ENCODE results near the gene RBP3.

Gene RBP3

DNA sequence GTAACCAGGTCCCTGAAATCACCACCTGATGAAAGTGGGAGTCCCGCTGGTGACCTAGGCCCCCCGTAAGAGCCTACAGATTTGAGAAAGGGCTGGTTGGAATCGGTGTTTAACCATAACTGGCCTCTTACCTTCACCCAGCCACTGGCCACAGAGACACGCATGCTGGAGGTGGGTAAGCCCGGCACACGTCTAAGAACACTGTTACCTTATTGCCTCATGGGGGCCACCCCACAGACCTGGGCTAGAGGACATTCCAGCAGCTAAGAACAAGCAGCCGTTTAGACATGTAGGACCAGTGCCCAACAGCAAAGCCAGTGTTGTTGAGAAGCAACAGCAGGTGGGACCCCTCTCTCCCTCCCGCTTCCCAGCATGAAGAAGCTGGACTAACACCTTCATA, 28.4 kb upstream of the RBP3 start:
- no peak for DNase-seq

DNA sequence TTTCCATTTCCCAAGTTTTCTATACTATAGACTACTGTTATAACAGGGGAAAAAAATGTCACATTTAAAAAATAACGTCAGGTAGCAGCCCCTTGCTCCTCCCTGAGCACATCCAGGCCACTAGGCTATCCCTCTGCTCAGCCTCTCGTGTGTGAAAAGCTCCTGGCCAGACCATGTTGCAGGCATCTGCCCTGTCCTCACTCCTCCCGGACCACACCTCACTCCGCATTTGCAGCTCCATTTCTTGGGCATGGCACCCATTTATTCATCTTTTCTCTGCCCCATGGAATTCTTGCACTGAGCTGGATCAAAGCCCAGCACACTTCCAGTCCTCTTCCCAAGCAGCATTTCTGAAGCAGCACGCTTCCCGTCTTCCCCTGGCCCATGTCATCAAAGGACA, 27.4 kb upstream of the RBP3 start:
- DNase-seq, result no peak

DNA sequence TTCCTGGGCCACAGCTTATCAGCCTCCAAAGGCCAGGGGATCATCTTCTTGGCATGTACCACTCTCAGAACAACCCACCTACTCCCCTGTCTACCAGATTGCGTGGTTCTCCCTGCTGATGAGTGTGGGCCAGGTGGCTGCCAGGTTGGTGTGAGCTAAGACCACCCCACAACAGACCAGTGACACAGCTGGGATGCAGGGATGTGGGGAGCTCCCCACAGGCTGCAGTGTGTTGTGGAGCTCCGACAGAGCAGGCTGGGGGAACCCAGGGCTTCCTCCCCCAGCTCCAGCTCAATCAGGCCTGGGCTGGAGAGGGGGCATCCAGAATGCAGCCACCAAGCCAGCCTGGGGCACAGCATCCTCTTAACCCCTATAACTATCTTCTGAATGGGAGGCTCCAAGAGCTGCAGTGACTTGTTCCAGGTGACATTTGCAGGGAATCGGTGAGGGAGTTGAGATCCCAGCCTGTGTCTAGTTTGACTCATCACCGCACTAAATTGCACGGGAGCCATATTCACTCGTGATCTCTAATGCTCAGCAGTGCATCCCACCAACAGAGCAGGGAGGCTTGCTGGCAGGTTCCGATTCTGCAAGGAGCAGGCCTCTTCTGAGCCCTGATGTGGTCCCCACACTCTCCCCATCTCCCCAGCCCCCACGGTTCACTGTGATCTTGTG, 26.5 kb upstream of the RBP3 start:
- DNase-seq, result no peak

DNA sequence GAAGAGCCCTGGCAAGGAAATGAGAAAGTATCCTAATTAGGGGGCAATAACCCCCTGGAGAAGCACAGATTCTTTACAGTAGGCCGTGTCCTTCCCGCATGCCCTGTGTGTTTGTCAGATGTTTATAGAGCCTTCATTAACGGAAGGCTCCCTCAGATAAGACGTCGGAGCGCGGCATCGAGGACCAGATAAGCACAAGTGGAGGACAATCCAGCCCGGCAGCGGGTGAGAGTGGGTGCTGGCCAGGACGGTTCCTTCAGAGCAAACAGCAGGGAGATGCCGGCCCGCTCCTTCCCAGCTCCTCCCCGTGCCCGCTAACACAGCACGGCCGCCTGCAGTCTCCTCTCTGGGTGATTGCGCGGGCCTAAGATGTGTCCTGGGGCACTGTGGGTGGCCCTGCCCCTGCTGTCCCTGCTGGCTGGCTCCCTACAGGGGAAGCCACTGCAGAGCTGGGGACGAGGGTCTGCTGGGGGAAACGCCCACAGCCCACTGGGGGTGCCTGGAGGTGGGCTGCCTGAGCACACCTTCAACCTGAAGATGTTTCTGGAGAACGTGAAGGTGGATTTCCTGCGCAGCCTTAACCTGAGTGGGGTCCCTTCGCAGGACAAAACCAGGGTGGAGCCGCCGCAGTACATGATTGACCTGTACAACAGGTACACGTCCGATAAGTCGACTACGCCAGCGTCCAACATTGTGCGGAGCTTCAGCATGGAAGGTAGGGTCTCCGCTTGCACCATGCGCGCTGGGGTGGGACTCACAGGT, 25.7 kb upstream of the RBP3 start, which contains the start of gene GDF2:
GDF2 (plus strand) TSS at position 155 of the 762 bp plus-strand sequence; CDS start at position 370, 215 bp downstream.
- DNase-seq, result no peak

DNA sequence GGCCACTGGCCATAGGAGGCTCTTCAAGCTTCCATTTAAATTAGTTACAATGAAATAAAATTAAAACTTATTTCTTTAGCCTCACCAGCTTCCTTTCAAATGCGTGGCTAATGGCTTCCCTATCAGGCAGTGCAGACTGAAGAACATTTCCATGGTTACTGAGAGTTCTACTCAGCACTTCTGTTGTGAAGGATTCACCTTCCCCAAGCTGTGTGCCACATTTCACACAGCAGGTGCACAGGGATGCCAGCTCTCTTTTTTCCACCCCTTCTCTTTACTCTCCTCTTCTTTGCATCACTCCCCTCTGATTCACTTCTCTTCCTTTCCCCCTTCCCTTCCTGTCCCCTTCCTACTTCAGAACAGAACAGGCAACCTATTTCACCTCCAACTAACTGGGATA, 25.1 kb upstream of the RBP3 start:
- no peak for DNase-seq

DNA sequence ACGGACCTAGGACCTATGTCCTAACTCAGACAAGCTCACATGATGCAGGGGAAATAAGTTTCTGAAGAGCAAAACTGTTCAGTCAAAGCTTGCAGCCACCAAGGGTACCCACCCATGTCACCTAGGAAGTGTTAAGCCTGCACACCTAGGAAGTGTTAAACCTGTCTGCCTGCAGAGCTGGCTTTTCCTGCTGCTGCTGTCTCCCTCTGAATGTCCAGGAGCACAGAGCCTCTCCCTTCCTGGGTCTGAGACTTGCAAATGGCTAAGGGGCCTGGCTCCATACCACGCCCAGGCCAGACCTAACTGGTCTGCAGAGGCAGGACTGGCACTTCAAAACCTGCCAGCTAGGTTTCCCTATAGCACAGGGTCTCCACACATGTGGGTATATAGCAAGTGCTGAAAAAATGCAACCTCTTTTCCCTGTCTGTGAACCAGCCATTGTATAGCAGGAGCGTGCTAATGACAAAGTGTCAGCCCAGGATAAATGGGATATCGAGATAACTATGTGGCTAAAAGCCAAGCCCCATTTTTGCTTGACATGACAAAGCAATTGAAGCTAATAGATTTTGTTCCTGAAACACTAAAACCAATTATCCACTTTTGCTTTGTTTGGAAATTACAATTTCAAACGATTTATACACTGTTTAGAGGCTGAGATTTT, 24.4 kb upstream of the RBP3 start:
- no peak for DNase-seq

DNA sequence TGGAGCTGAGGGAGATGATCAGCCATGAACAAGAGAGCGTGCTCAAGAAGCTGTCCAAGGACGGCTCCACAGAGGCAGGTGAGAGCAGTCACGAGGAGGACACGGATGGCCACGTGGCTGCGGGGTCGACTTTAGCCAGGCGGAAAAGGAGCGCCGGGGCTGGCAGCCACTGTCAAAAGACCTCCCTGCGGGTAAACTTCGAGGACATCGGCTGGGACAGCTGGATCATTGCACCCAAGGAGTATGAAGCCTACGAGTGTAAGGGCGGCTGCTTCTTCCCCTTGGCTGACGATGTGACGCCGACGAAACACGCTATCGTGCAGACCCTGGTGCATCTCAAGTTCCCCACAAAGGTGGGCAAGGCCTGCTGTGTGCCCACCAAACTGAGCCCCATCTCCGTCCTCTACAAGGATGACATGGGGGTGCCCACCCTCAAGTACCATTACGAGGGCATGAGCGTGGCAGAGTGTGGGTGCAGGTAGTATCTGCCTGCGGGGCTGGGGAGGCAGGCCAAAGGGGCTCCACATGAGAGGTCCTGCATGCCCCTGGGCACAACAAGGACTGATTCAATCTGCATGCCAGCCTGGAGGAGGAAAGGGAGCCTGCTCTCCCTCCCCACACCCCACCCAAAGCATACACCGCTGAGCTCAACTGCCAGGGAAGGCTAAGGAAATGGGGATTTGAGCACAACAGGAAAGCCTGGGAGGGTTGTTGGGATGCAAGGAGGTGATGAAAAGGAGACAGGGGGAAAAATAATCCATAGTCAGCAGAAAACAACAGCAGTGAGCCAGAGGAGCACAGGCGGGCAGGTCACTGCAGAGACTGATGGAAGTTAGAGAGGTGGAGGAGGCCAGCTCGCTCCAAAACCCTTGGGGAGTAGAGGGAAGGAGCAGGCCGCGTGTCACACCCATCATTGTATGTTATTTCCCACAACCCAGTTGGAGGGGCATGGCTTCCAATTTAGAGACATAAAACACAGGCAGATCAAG, 22.6 kb upstream of the RBP3 start:
- no peak for DNase-seq

DNA sequence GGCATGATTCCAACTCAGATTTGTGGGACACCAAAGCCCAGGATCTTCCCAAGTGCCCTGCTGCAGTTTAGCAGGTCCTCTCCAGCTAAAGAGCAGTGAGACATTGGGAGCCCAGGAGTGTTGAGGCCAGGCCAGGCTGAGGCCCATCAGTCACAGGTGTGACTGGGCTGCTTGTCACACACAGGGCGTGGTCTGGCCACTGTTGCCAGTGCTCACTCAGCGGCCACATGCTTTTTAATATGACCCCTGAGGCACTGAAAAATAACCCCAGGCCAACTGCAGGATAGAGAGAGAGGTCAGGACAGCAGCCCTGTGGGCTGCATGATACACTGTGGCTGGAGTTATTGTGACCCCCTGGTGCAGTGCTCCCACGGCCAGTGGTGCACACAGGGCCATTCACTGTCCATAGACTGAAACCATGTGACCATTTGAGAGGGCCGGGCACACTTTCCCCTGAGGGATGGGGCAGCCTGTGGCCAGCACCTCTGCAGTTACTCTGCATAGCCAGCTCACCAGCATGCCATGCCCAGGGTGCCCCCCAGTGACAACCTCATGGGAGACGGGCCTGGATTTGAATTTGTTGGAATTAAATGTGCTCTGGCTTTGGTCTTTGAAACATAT, 21.7 kb upstream of the RBP3 start:
- no peak for DNase-seq

DNA sequence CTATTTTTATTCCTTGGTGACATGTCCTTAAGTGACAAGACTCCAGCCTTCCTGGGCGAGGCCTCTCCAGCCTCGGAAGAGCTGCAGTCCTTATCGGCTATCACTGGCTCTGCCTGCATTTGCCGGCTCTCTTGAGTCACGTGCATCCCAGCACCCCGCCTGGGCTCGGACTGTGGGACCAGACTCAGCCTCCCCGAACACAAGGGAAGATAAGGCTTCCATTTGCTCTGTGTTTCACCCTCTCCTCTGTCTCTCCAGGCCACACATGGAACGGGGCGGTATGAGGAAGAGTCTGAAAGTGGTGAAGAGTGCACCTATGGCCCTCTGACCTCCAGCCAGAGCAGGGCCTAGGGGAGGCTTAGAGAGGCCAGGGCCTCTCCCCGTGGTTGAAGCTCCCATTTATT, 21.2 kb upstream of the RBP3 start:
- DNase-seq, result no peak

DNA sequence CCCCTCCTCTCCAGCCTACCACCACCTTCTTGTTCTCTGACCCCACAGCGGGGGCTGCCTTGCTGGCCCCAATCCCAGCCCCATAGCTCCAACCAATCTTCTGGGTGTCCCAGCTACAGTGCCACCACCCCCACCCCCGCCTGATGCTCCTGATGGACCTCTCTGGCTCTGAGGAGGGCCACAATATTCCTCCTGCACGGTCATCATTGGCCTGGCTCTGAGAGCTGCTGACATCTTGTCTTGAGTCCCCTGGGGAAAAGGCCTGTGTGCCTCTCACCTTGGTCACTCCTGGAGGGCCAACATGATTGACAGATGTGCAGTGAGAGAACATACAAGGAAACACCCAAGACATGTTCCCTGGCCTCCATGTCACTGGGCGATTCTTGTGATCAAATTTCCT, 18.3 kb upstream of the RBP3 start:
- no peak for DNase-seq

DNA sequence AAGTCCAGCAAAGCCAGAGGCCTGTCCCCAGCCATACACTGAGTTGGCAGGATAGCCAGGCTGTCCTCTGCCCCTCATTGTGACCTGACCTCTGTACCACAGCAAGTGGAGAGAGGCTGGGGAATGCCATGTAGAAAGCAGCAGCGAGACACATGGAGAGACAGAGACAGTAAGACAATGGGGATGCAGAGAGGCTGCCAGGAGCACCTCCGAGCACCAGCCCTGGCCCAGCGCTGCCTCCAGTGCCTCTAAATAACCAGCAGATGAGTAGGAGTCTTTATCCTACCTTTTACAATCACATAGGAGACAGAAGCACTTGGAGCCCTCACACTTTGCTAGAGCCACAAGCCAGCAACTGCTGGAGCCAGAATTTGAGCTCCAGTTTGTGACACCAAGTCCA, 17.8 kb upstream of the RBP3 start:
- DNase-seq, result no peak

DNA sequence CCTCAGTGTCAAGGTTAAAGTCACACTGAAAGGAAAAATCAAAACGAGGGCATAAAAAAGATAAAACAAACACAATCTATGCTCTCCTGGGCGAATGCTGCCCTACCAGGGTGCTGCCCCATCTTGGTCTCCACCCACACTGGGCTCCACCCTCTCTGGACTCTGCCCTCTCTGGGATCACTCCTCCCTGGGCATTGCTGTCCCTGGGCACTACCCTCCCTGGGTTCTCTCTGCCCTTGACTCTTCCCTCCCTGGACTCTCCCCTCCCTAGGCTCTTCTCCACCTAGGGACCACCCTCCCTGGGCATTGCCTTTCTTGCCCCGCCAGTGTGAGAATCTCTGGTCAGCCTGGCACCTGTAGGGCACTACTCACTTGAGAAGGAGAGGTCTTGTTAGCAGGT, 17.4 kb upstream of the RBP3 start:
- DNase-seq, result no peak

DNA sequence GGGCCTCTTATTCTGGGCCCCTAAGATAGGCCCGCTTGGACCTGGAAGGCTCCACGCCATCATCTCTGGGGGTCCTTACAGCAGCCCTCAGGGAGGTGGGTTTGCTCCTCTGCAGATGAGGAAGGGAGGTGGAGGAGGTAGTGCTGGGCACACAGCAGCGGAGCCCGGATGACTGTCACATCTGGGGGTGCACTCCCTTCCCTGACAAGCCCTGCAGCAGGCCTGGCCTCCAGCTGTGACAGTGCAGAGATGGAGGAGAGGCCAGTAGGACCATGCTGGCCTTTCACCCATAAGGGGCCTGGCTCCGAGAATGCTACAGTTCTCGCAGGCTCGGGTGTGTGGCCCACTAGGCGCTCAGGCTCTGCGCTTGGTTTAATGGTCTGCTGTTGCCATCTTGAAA, 16.7 kb upstream of the RBP3 start:
- no peak for DNase-seq

DNA sequence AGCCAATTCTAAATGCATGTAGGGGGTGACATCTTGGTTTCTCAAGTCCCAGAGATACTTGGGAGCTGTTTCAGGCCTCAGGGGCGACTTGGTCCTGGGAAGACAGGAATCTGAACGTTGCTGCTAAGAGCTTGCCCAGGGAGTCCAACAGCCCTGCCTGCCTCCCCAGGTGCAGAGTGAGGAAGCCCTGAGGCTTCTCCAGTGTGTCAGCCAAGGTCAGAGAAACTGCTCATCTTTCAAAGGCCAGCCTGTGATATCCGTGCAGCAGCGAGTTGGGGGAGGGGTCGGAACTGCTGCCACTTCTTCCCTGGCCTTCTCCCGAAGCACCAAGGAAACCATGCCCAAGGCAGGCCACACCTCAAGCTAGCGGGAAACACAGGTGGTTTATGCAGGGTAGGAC, 16.2 kb upstream of the RBP3 start:
- DNase-seq, result no peak

DNA sequence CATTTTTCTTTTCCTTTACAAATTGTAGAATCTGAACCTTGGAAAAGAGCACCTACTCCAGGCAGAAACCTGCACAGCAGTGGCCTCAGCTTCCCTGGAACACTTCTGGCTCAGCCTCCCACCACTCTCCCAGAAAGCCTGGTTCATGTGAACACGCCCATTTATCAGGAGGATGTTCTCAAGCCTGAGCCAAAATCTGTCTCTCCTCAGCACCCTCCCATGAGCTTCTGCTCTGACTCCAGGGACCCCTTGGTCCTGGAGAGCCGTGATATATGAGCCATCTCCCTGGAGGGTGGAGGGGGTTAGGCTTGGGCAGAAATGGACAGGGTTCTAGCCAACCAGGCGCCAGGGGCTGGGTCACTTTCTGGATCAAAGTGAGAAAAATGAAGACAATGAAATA, 15.8 kb upstream of the RBP3 start:
- no peak for DNase-seq

DNA sequence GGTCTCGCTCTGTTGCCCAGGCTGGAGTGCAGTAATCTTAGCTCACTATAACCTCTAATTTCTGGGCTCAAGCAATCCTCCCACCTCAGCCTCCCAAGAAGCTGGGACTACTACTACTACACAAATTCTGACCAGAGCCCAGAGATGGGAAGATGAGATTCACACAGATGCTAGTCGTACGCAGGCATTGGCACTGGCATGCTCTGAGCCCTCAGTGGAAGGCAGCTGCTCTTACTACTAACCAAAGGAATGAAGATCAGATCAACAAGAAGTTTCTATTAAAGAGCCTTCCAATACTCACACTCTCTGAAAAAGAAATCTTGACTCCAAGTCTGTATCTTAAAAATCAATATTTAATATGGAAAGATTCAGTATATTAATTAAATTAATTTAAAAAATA, 15.2 kb upstream of the RBP3 start:
- DNase-seq, result no peak

DNA sequence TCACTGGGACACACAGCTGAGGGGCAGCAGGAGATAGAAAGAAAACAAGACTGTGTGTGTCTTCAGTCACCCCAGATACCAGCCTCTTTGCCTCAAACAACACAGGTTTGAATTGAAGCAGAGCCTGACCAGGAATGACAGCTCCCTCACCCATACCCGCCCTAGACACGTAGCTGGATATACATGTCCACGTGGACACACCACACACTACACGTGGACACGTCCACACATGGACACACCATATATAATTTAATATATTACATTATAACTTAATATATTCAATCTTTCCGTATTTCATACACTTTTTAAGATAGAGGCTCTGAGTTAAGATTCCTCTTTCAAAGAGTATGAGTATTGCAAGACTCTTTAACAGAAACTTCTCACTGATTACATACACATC, 14.6 kb upstream of the RBP3 start:
- DNase-seq, result no peak

DNA sequence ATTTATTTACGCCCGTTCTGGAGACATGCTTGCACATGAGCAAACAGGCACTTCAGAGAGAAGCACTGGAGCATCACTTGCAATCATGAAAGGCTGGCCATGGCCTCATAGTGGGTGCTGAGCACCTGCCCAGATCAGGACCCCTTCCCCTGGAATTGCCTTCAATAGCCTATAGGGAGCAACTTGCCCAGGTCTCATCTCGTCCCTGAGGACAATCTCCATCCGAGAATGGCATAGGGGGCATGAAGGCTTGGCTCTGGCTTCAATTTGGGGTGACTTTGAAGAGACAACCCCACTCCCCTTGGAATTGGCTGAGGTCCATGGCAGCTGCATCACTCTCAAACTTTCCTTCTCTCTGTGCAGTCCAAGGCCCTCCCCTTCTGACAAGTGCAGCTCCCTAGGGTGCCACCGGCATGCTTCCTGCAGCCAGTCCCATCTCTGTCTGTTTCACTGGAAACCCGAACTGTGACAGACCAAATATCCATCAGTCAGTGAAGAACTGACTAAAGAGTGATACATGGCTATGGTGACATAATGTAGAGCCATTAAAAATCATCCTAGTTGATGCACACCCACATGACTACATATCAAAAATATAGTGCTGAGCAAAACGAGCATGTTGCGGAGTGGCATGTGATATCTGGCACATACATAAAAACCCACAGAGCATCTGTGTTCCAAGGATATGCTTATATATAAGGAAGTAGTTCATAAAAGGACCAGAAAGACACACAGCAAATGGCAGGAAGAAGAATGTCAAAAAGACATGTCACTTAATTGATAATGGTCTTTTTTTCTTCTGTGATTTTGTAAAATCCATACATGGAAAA, 13.5 kb upstream of the RBP3 start:
- no peak for DNase-seq

DNA sequence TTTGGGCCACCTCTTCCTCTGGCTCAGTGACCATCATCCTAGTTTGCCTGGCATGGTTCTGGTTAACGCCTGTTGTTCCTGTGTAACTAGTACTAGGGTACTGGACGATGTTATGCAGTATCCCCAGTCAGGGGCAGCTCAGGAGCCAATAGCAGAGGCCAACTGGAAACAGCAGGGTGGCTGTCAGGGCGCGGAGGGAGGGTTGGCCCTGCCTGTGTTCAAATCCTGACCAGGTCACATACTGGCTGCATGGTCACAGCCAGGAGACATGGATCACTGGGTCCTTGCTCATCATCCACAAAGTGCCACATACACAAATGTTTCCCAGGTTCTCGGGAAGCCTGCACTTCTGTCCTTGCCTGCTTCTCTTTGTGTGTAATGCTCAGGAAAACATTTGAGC, 12.3 kb upstream of the RBP3 start:
- DNase-seq, result no peak

DNA sequence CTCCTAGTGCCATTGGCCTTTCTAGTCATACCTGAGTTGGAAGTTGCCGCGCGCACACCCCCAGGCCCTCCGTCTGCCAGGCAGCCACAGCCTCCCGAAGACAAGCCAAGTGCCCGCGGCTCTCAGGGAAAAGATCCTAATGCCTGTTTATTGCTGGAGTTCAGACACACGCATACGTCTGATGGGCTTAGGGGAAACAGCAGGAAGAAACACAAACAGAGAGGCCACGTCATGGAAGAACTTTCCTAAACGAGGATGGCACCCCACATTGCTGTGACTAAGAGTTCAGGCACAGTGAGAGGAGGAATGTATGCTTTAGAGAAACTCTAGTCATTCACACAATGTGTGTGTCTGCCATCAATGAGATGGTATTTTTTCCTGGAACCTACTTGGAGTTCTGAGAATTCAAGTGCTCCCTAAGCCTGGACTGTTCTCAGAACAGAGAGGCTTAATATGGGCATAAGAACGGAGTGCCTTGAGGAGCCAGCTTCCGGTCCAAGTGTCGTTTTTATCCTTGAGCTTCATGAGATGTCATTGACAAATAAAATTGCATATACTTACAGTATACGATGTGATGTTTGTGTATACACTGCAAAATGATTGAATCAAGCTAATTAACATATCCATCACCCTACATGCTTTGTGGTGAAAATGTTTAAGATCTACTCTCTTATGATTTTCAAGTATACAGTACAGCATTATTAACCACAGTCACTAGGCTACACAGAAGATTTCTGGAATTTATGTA, 11.6 kb upstream of the RBP3 start:
- no peak for DNase-seq

DNA sequence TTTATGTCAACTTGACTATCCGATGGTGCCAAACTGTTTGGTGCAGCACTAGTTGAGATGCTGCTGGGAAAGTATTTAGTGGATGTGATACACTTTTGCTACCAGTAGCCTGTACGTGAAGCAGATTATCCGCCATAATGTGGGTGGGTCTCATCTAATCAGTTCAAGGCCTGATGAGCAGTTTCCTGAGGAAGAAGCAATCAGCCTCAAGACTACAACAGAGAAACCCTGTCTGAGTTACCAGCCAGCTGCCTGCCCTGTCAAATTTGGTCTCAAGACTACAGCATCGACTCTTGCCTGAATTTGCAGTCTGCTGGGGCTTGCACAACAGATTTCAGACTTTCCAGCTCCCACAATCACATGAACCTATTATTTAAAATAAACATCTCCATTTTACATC, 10.9 kb upstream of the RBP3 start:
- no peak for DNase-seq
